ENCODE data around the gene EMP2.

Gene EMP2

DNA sequence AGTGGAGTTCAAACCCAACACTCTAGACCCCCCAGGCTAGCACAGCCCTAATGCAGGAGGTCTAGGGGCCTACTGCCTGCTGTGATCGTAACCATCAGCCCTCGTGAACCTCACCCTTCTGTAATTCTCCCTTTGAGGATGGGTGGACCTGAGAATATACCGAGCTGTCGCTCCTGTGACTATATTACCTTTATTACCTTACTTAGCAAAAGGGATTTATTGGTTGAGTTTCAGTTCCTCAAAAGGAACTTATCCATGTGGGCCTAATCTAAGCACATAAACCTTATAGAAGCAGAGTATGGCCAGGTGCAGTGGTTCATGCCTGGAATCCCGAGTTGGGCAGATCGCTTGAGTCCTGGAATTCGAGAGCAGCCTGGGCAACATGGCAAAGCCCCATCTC, 19.2 kb upstream of the EMP2 start:
- peak; percentile 45 for DNase-seq (ENCODE audit: low read depth)
- TF ChIP-seq, protein P1, sequence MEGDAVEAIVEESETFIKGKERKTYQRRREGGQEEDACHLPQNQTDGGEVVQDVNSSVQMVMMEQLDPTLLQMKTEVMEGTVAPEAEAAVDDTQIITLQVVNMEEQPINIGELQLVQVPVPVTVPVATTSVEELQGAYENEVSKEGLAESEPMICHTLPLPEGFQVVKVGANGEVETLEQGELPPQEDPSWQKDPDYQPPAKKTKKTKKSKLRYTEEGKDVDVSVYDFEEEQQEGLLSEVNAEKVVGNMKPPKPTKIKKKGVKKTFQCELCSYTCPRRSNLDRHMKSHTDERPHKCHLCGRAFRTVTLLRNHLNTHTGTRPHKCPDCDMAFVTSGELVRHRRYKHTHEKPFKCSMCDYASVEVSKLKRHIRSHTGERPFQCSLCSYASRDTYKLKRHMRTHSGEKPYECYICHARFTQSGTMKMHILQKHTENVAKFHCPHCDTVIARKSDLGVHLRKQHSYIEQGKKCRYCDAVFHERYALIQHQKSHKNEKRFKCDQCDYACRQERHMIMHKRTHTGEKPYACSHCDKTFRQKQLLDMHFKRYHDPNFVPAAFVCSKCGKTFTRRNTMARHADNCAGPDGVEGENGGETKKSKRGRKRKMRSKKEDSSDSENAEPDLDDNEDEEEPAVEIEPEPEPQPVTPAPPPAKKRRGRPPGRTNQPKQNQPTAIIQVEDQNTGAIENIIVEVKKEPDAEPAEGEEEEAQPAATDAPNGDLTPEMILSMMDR (IDR thresholded peaks at IDR 0.05; ENCODE audit: insufficient read depth, low read depth, low read length, missing control alignments), result no peak
- H3K4me3 ChIP-seq (ENCODE audit: low read depth, low read length), result no peak overlapping the region

DNA sequence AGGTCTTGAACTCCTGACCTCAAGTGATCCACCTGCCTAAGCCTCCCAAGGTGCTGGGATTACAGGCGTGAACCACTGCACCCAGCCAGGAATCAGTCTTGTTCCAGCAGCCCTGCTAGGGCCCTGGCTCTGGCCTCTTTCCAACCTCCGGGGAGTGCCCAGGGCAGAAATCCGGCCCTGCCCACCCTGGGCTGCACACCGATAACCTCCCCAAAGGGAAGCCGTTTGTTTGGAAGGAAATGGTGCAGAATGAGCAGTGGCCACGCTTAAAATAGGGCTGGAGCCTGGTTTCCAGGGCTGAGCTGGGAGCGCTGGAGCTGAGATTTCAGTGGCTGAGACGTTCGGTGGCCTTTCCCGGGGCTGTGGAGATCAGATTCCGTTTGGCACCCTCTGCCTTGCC, 17.8 kb upstream of the EMP2 start:
- TF ChIP-seq, protein P1 (IDR thresholded peaks at IDR 0.05; ENCODE audit: insufficient read depth, low read depth, low read length, missing control alignments), result no peak
- no peak for DNase-seq (ENCODE audit: low read depth)

DNA sequence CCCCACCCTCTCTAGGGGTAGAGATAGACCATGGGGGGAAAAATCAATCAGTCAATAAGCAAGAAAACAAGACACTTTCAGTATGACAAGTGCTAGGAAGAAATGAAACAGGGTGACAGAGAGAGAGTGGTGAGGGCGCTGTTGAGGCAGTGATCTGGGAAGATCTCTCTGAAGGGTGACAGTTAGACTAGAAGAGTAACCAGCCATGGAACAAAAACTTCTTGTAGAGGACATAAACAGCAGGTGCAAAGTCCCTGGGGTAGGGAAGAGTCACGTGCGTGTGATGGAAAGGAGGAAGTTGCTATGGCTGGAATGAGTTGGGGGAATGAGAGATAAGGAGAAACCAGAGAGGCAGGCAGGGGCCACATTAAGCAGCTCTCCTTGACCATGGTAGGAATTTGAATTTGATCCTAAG, 16.8 kb upstream of the EMP2 start:
- TF ChIP-seq, protein P1 (IDR thresholded peaks at IDR 0.05; ENCODE audit: insufficient read depth, low read depth, low read length, missing control alignments), result peak; percentile 17
- peak; percentile 64 for DNase-seq (ENCODE audit: low read depth)
- no peak overlapping the region for H3K4me3 ChIP-seq (ENCODE audit: low read depth, low read length)

More for the DNA sequence above, 17.8 kb upstream of the EMP2 start:
- H3K4me3 ChIP-seq (ENCODE audit: low read depth, low read length), result no peak overlapping the region

DNA sequence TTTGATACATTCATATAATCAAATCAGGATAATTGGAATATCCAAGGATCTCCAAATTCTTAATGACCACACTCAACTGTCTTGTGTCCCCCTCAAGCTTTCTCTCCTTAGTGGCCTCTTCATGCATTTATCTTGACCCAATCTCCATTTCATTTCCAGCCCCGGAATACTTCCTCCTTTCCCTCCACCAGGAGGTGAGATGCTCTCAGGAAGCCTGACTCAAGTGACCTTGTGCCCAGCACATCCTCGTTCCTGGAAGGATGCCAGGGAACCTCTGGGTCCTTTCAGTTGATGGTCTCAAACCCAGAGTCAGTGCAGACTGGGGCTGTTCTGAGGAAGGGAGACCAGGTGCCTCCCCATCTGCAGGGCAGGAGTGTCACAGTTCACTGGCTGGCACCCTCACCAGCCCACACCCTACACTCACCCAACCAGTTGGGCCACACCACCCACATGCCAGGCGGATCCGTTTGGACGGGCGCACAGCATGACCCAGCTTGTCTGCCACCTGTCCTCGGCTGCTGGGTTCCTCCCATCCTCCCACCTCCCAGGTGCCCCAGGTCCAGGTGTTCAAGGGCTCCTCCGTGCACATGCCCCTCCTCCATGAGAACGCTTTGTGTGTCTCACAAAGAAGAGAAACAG, 14.0 kb upstream of the EMP2 start:
- TF ChIP-seq, protein P1 (IDR thresholded peaks at IDR 0.05; ENCODE audit: insufficient read depth, low read depth, low read length, missing control alignments), result no peak
- no peak overlapping the region for H3K4me3 ChIP-seq (ENCODE audit: low read depth, low read length)
- peak; percentile 38 for DNase-seq (ENCODE audit: low read depth)

DNA sequence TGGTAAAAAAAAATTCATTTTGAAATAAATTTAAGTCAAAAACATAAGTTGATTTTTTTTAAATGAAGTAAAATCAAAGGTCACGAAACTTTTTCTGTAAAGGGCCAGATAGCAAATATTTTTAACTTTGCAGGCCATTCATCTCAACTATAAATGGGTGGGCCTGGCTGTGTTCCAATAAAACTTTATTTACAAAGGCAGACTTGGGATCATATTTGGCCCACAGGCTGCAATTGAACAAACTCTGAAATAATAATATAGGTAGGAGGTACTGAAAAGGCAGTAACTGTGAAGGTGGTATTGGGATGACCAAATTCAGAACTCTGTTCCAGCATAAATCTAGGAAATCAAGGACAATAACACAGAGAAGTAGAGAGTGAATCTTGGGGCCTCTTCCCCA, 12.2 kb upstream of the EMP2 start:
- no peak for DNase-seq (ENCODE audit: low read depth)
- no peak overlapping the region for H3K4me3 ChIP-seq (ENCODE audit: low read depth, low read length)
- TF ChIP-seq, protein P1 (IDR thresholded peaks at IDR 0.05; ENCODE audit: insufficient read depth, low read depth, low read length, missing control alignments), result no peak

DNA sequence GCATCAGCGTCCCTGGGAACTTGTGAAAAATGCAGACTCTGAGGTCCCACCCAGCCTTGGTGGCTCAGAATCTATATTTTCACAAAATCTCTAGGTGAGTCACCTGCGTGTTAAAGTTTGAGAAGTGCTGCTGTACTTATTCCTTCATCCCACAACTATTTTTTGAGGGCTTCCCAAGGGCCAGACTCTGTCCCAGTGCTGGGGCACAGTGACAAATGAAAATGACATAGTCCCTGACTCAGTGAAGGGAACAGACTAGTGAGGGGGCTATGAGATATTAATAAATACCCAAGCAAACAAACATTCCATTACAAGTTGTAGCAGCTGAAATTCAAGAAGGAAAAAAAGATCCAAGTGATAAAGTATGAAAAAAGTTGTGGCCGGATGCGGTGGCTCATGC, 9.9 kb upstream of the EMP2 start:
- no peak for DNase-seq (ENCODE audit: low read depth)
- TF ChIP-seq, protein P1 (IDR thresholded peaks at IDR 0.05; ENCODE audit: insufficient read depth, low read depth, low read length, missing control alignments), result no peak
- no peak overlapping the region for H3K4me3 ChIP-seq (ENCODE audit: low read depth, low read length)

DNA sequence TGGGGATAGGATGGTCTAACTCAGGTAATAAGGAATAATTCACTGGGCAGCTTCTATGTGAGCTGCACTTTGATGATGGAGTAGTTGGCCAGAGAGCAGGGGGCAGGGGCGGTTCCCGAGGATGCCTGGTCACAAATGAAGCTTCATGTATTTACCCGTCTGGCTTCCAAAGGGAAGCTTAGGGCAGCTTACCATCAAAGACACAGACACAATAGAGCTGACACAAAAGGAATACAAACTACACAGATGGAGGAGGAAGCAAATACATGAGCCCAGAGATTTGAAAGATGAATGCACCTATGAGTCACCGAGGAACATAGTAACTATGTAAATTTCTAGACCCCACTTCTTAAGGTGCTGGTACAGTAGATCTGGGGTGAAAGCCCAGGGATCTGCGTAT, 8.7 kb upstream of the EMP2 start:
- TF ChIP-seq, protein P1 (IDR thresholded peaks at IDR 0.05; ENCODE audit: insufficient read depth, low read depth, low read length, missing control alignments), result no peak
- H3K4me3 ChIP-seq (ENCODE audit: low read depth, low read length), result no peak overlapping the region
- no peak for DNase-seq (ENCODE audit: low read depth)
